ENCODE data around the gene CREG2. TPM values are rescaled to one million over a fixed set of nuclear protein-coding genes. Genes with fewer than 3 reads are reported as not detected.

CREG2 gene
- total RNA-seq, 1 donor from 2014 or later: not detected

DNA sequence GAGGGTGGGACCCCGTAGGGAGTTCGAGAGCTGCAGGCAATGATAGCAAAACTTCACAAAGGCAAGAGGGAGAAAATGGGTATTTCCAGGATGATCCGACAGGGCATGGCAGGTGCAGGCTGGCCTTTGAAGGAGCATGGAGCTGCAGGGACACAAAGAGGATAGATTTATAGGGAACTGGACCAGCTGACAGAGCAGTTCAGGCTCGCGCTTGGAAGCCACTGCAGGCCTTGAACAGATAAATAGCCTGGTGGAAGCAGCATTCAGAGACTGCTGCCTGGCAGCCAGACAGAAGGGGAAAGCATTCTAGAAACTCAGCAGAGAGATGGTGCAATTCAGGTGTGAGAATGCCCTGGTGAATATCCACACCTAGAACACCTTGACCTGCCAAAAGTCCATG, 29.3 kb upstream of the CREG2 start:
- DNase-seq (ENCODE audit: extremely low spot score, unreplicated experiment): no peak
- no peak overlapping the region for H3K4me3 Mint-ChIP-seq (ENCODE audit: unreplicated experiment)
- H3K27me3 Mint-ChIP-seq (ENCODE audit: unreplicated experiment): peaks cover 36% of the 10 kb centered on the region
- H3K36me3 Mint-ChIP-seq (ENCODE audit: unreplicated experiment): no peaks in the 10 kb centered on the region
- TF ChIP-seq, protein P1, sequence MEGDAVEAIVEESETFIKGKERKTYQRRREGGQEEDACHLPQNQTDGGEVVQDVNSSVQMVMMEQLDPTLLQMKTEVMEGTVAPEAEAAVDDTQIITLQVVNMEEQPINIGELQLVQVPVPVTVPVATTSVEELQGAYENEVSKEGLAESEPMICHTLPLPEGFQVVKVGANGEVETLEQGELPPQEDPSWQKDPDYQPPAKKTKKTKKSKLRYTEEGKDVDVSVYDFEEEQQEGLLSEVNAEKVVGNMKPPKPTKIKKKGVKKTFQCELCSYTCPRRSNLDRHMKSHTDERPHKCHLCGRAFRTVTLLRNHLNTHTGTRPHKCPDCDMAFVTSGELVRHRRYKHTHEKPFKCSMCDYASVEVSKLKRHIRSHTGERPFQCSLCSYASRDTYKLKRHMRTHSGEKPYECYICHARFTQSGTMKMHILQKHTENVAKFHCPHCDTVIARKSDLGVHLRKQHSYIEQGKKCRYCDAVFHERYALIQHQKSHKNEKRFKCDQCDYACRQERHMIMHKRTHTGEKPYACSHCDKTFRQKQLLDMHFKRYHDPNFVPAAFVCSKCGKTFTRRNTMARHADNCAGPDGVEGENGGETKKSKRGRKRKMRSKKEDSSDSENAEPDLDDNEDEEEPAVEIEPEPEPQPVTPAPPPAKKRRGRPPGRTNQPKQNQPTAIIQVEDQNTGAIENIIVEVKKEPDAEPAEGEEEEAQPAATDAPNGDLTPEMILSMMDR (IDR thresholded peaks at IDR 0.05): no peak
- H3K4me1 Mint-ChIP-seq (ENCODE audit: unreplicated experiment): no peaks in the 10 kb centered on the region
- H3K9me3 Mint-ChIP-seq (ENCODE audit: unreplicated experiment): peaks cover 8% of the 10 kb centered on the region
- no peak overlapping the region for H3K27ac Mint-ChIP-seq (ENCODE audit: unreplicated experiment)

DNA sequence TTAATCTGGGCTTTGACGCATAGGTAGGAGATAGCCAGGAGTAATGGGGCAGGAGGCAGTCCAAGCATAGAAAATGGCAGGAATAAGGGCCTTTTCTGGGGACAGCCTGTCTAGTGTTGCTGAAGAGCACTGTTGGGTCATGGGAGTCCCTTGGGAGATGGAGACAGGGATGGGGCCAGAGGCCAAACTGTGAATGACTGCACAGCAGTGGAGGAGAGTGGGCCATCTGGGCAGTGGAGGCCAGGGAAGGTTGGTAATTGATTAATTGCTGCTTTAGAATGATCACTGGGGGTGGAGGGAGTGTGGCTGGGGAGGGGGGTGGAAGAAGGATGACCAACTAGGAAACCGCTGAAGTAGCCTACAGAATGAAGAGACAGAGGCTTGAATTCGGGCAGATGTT, 28.6 kb upstream of the CREG2 start:
- no peak overlapping the region for H3K4me3 Mint-ChIP-seq (ENCODE audit: unreplicated experiment)
- H3K36me3 Mint-ChIP-seq (ENCODE audit: unreplicated experiment): no peaks in the 10 kb centered on the region
- no peaks in the 10 kb centered on the region for H3K4me1 Mint-ChIP-seq (ENCODE audit: unreplicated experiment)
- TF ChIP-seq, protein P1 (IDR thresholded peaks at IDR 0.05): no peak
- H3K27ac Mint-ChIP-seq (ENCODE audit: unreplicated experiment): no peak overlapping the region
- H3K27me3 Mint-ChIP-seq (ENCODE audit: unreplicated experiment): peaks cover 42% of the 10 kb centered on the region
- DNase-seq (ENCODE audit: extremely low spot score, unreplicated experiment): no peak
- H3K9me3 Mint-ChIP-seq (ENCODE audit: unreplicated experiment): peaks cover 8% of the 10 kb centered on the region

DNA sequence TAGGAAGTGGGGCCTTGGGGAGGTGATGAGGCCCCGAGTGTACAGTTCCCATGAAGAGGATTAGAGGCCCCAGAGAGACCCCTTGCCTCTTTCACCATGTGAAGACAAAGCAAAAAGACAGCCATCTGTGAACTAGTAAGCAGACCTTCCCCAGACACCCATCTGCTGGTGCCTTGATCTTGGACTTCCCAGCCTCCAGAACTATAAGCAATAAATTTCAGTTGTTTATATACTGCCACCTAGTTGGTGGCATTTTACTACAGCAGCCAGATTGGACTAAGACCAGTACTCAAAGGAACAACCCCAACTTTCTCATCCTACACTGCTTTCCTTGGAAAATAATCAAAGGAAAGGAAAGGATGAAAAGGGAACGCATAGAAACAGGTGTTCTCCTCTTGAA, 27.9 kb upstream of the CREG2 start:
- no peaks in the 10 kb centered on the region for H3K36me3 Mint-ChIP-seq (ENCODE audit: unreplicated experiment)
- no peak overlapping the region for H3K4me3 Mint-ChIP-seq (ENCODE audit: unreplicated experiment)
- H3K27ac Mint-ChIP-seq (ENCODE audit: unreplicated experiment): no peak overlapping the region
- no peak for DNase-seq (ENCODE audit: extremely low spot score, unreplicated experiment)
- H3K4me1 Mint-ChIP-seq (ENCODE audit: unreplicated experiment): no peaks in the 10 kb centered on the region
- peaks cover 49% of the 10 kb centered on the region for H3K27me3 Mint-ChIP-seq (ENCODE audit: unreplicated experiment)
- TF ChIP-seq, protein P1 (IDR thresholded peaks at IDR 0.05): no peak
- H3K9me3 Mint-ChIP-seq (ENCODE audit: unreplicated experiment): peaks cover 8% of the 10 kb centered on the region

DNA sequence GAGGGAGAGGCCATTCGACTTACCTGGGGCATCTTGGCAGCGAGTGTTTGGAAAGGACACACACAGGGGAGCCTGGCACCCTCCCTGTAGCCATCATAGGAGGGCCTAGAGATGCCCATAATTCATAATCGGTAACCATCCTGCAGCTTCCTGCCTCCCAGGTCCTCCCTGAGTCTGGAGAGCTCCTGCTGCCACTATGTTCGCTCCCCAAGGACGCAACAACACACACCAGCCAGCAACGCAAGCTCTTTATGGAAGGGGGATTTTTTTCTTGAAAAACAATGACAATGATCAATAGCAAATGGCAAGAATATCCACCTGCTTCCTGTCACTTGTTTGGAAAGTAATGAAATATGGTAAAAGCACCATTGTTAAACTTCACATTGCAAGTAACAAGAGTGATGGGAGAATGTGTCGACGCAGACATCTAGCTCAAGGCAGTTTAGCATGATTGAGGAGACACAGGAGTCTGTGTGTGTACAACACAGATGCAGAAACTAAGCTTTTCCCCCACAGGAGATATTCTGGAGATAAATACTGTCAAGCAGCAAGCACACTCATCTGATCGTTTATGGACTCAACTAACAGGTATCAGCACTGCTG, 24.9 kb upstream of the CREG2 start:
- TF ChIP-seq, protein P1 (IDR thresholded peaks at IDR 0.05): no peak
- Mint-ChIP-seq H3K4me3 (ENCODE audit: unreplicated experiment) (no peak overlapping the region), H3K9me3 (ENCODE audit: unreplicated experiment) (peaks cover 8% of the 10 kb centered on the region), H3K27ac (ENCODE audit: unreplicated experiment) (no peak overlapping the region), H3K27me3 (ENCODE audit: unreplicated experiment) (peaks cover 58% of the 10 kb centered on the region), H3K4me1 (ENCODE audit: unreplicated experiment) (no peaks in the 10 kb centered on the region), H3K36me3 (ENCODE audit: unreplicated experiment) (no peaks in the 10 kb centered on the region)
- no peak for DNase-seq (ENCODE audit: extremely low spot score, unreplicated experiment)

DNA sequence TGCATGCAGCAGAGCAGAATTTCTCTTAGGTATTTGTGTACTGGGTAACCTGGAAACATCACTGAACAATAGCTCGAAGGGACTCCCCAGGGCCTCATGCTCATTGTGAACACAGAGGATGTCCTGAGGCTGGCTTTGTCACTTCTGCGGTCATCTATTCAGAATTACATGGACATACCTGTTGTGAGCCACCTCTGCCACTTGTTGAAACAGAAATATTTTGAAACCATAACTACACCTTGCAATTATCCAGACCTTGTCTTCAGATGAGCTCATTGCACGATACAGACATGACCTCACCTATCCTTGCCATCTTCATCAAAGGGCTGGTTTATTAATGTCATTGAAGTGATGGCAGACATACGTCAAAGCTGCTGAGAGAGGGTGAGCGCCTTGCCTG, 23.4 kb upstream of the CREG2 start:
- DNase-seq (ENCODE audit: extremely low spot score, unreplicated experiment): no peak
- Mint-ChIP-seq H3K4me3 (ENCODE audit: unreplicated experiment) (no peak overlapping the region), H3K36me3 (ENCODE audit: unreplicated experiment) (no peaks in the 10 kb centered on the region), H3K4me1 (ENCODE audit: unreplicated experiment) (no peaks in the 10 kb centered on the region), H3K9me3 (ENCODE audit: unreplicated experiment) (peaks cover 8% of the 10 kb centered on the region), H3K27me3 (ENCODE audit: unreplicated experiment) (peaks cover 52% of the 10 kb centered on the region), H3K27ac (ENCODE audit: unreplicated experiment) (no peak overlapping the region)
- TF ChIP-seq, protein P1 (IDR thresholded peaks at IDR 0.05): no peak
